SK-N-SH (cell line): ENCODE results near the gene MTFMT. TPM values are rescaled to one million over a fixed set of nuclear protein-coding genes. Genes with fewer than 3 reads are reported as not detected.
A peak's percentile ranks its signal among the peaks of the same experiment; 100 is the strongest.

Experiments used
- CTCF ChIA-PET: fragments of 300-600, 350-600 bp; formaldehyde crosslinking; extraction: SDS; loops from one replicate; lab custom pipeline; 2021; lab: Yijun Ruan, JAX
- POLR2A ChIA-PET: fragments of 350-600 bp; sonication (Branson Sonifier 250); formaldehyde crosslinking; extraction: SDS; loops from one replicate; lab custom pipeline; 2020; ENCODE audit warnings: antibody characterized with exemption, inconsistent platforms; lab: Yijun Ruan, JAX
- DNase-seq: peaks from one replicate; pipeline ENCODE4 v3.0.0; 2012
- H2AFZ ChIP-seq: fragments of 200-600 bp; sonication (generic); 2 replicates; pipeline ENCODE4 v1.8.1; 2016; ENCODE audit warnings: antibody characterized with exemption, mild to moderate bottlenecking, low read depth
- H3F3A ChIP-seq: fragments of 200-600 bp; sonication (generic); replicated peaks from 2 replicates; pipeline ENCODE3; 2016; ENCODE audit warnings: antibody characterized with exemption, mild to moderate bottlenecking; ENCODE audit not compliant: insufficient read depth
- H3K27ac ChIP-seq, 2 experiments: fragments of 200-500 bp in 1 of 2; fragments of 200-600 bp in 1 of 2; sonication (Bioruptor generic) in 1 of 2; sonication (generic), shearing (Covaris generic) in 1 of 2; 2 replicates each; pipeline versions ENCODE4 v1.5.1 to v1.6.1; 2014 to 2016; ENCODE audit warnings: low read depth in 2 of 2, inconsistent platforms in 1 of 2, low read length in 1 of 2, mild to moderate bottlenecking in 1 of 2, mixed read lengths in 1 of 2
- H3K27me3 ChIP-seq: fragments of 200-600 bp; sonication (generic), shearing (Covaris generic); 2 replicates; pipeline ENCODE4 v1.6.1; 2016; ENCODE audit warnings: mixed run types; ENCODE audit not compliant: insufficient read depth
- H3K36me3 ChIP-seq, 2 experiments: fragments of 200-500 bp in 1 of 2; fragments of 200-600 bp in 1 of 2; sonication (Bioruptor generic) in 1 of 2; sonication (generic) in 1 of 2; replicated peaks in 1 of 2; 2 replicates each; pipeline versions ENCODE3 to v1.5.1; 2014 to 2016; ENCODE audit warnings: low read length in 1 of 2, mild to moderate bottlenecking in 1 of 2; ENCODE audit not compliant: insufficient read depth in 2 of 2, control insufficient read depth in 1 of 2
- H3K4me1 ChIP-seq, 2 experiments: fragments of 200-500 bp in 1 of 2; fragments of 200-600 bp in 1 of 2; sonication (Bioruptor generic) in 1 of 2; sonication (generic), shearing (Covaris generic) in 1 of 2; 2 replicates each; pipeline versions ENCODE4 v1.5.1 to v1.6.1; 2014 to 2016; ENCODE audit warnings: low read depth in 1 of 2, low read length in 1 of 2, mixed run types in 1 of 2; ENCODE audit not compliant: insufficient read depth in 2 of 2, control insufficient read depth in 1 of 2
- H3K4me2 ChIP-seq: fragments of 200-600 bp; sonication (generic), shearing (Covaris generic); 2 replicates; pipeline ENCODE4 v1.6.1; 2017; ENCODE audit warnings: mixed run types
- H3K4me3 ChIP-seq, 2 experiments: fragments of 200-500 bp in 1 of 2; fragments of 200-600 bp in 1 of 2; sonication (Bioruptor generic) in 1 of 2; sonication (generic), shearing (Covaris generic) in 1 of 2; 2 replicates each; pipeline versions ENCODE4 v1.5.1 to v1.8.1; 2014 to 2016; ENCODE audit warnings: low read depth in 2 of 2, inconsistent platforms in 1 of 2, low read length in 1 of 2, mild to moderate bottlenecking in 1 of 2, mixed read lengths in 1 of 2, moderate library complexity in 1 of 2
- H3K79me2 ChIP-seq: fragments of 200-600 bp; sonication (generic); 2 replicates; pipeline ENCODE4 v1.8.1; 2017; ENCODE audit warnings: mild to moderate bottlenecking; ENCODE audit not compliant: insufficient read depth
- H3K9ac ChIP-seq: fragments of 200-600 bp; sonication (generic); 2 replicates; pipeline ENCODE4 v1.6.1; 2017; ENCODE audit warnings: mixed run types
- H3K9me2 ChIP-seq: fragments of 200-600 bp; sonication (generic); 2 replicates; pipeline ENCODE4 v1.6.1; 2017; ENCODE audit warnings: mixed run types
- H3K9me3 ChIP-seq: fragments of 200-600 bp; sonication (generic); 2 replicates; pipeline ENCODE4 v1.6.1; 2017; ENCODE audit warnings: mixed run types, mild to moderate bottlenecking, moderate library complexity
- H4K20me1 ChIP-seq: fragments of 200-600 bp; sonication (generic); 2 replicates; pipeline ENCODE4 v1.6.1; 2017; ENCODE audit warnings: mild to moderate bottlenecking, mixed run types; ENCODE audit not compliant: insufficient read depth
- CHD2 ChIP-seq: fragments of 150-350 bp; IDR thresholded peaks from 2 replicates; pipeline ENCODE4 v1.6.1; 2018; ENCODE audit warnings: low read length; ENCODE audit not compliant: partially characterized antibody
- EP300 ChIP-seq, 2 experiments: IDR thresholded peaks; 2 replicates each; pipeline versions ENCODE4 v1.4.0 to v1.6.1; 2012; ENCODE audit warnings: borderline replicate concordance in 1 of 2, low read depth in 1 of 2, low read length in 1 of 2
- FOSL2 ChIP-seq: IDR thresholded peaks from 2 replicates; pipeline ENCODE4 v1.4.0; 2012; ENCODE audit warnings: low read depth, mild to moderate bottlenecking, moderate library complexity, borderline replicate concordance
- IRF3 ChIP-seq: fragments of 150-350 bp; IDR thresholded peaks from 2 replicates; pipeline ENCODE4 v1.6.1; 2016; ENCODE audit warnings: mild to moderate bottlenecking, low read depth, low read length
- JUND ChIP-seq: IDR thresholded peaks from 2 replicates; pipeline ENCODE4 v1.4.0; 2012
- MEF2A ChIP-seq: IDR thresholded peaks from 2 replicates; pipeline ENCODE4 v1.4.0; 2012; ENCODE audit warnings: low read depth, borderline replicate concordance
- MXI1 ChIP-seq: IDR thresholded peaks from 2 replicates; pipeline ENCODE4 v1.6.1; 2012; ENCODE audit warnings: mild to moderate bottlenecking, low read depth, low read length, improper control_type of control experiment
- PBX3 ChIP-seq: IDR thresholded peaks from 2 replicates; pipeline ENCODE4; 2012
- POLR2AphosphoS5 ChIP-seq: IDR thresholded peaks from 2 replicates; pipeline ENCODE4 v1.6.1; 2012; ENCODE audit warnings: low read depth, low read length
- RCOR1 ChIP-seq: fragments of 150-350 bp; IDR thresholded peaks from 2 replicates; pipeline ENCODE4 v1.6.1; 2017; ENCODE audit warnings: antibody characterized with exemption, low read length
- RFX5 ChIP-seq: IDR thresholded peaks from 2 replicates; pipeline ENCODE4 v1.6.1; 2012; ENCODE audit warnings: mild to moderate bottlenecking, improper control_type of control experiment, low read length
- SIN3A ChIP-seq: IDR thresholded peaks from 2 replicates; pipeline ENCODE4 v1.6.1; 2012; ENCODE audit warnings: low read depth, mild to moderate bottlenecking, low read length, moderate library complexity, borderline replicate concordance
- SMC3 ChIP-seq: IDR thresholded peaks from 2 replicates; pipeline ENCODE4 v1.6.1; 2012; ENCODE audit warnings: low read depth, low read length, improper control_type of control experiment
- TCF12 ChIP-seq: IDR thresholded peaks from 2 replicates; pipeline ENCODE4 v1.4.0; 2012
- YY1 ChIP-seq: IDR thresholded peaks from 2 replicates; pipeline ENCODE4 v1.4.0; 2012; ENCODE audit warnings: low read depth, mild to moderate bottlenecking
- ZBTB33 ChIP-seq: IDR thresholded peaks from 2 replicates; pipeline ENCODE4 v1.4.0; 2012; ENCODE audit warnings: low read depth, borderline replicate concordance
- WGBS: methylation state at CpG from one replicate; pipeline ENCODE4 v1.1.6; 2017; ENCODE audit warnings: low lambda C conversion rate; 5-methylcytosine and 5-hydroxymethylcytosine counted together
- polyA plus RNA-seq, 3 experiments: library from polyadenylated mRNA; depleted of rRNA; stranded (reverse); fragments of >200 nt; gene quantifications; 2 replicates each; pipeline ENCODE4 v1.2.3, GENCODE V29; 2012

Gene MTFMT
- polyA plus RNA-seq, 1 of the 3 experiments (the other 2 are of a cell fraction), result 12.1 TPM

- no peak for TF ChIP-seq TCF12
- no peak for TF ChIP-seq YY1
- TF ChIP-seq POLR2AphosphoS5, result no peak
- TF ChIP-seq RCOR1, result no peak
- peak; percentile 96 for TF ChIP-seq MXI1
- 0 out of 2 replicates have a peak, but pooled peaks have one; percentile 42 for TF ChIP-seq SIN3A
- peak; percentile 96 for TF ChIP-seq RFX5
- TF ChIP-seq PBX3, result peak; percentile 85
- TF ChIP-seq EP300 (IDR thresholded peaks at IDR 0.05; ENCODE audit: borderline replicate concordance in 1 of 2, low read depth in 1 of 2, low read length in 1 of 2), result no peak
Observed at GRCh38 chr15:65049418-65049840, 20.0 kb upstream of the MTFMT start (continued).

GRCh38 chr15:65048241-65048640 is 18.8 kb upstream of the MTFMT start:
- Histone ChIP-seq H3K4me1 (peaks cover 0 to 13% of the 10 kb centered on the region in 2 experiments; a peak in 1 of 4 replicates), H2AFZ (no peak overlapping the region), H4K20me1 (no peaks in the 10 kb centered on the region), H3K36me3 (no peaks in the 10 kb centered on the region), H3K9me3 (no peaks in the 10 kb centered on the region), H3K79me2 (no peaks in the 10 kb centered on the region), H3F3A (no peaks in the 10 kb centered on the region), H3K4me2 (no peak overlapping the region), H3K4me3 (no peak overlapping the region), H3K9me2 (no peaks in the 10 kb centered on the region), H3K9ac (no peak overlapping the region), H3K27me3 (no peaks in the 10 kb centered on the region), H3K27ac (no peak overlapping the region)
- POLR2A ChIA-PET, result no interaction called here
- 74% methylated on average over 2 of the region's 2 CpGs for WGBS
- no peak for TF ChIP-seq FOSL2
- TF ChIP-seq IRF3, result no peak
- no peak for TF ChIP-seq ZBTB33
- TF ChIP-seq YY1, result no peak
- no peak for TF ChIP-seq TCF12
- no peak for TF ChIP-seq CHD2
- TF ChIP-seq MEF2A, result no peak
- no peak for TF ChIP-seq SMC3
- no peak for TF ChIP-seq JUND
- CTCF ChIA-PET, result interaction anchor here (0.9 to 9.3 kb wide), 4 partner anchors 14 to 53 kb away, joined by 4 to 99 read pairs (median 10); no protein-coding TSS in a partner anchor
- DNase-seq, result no peak
